Cardiac fibroblast (primary cell): ENCODE measurements around the gene ZNF236.

Experiments
- DNase-seq, 2 donors: peaks; one replicate each; pipeline versions ENCODE4 v3.0.0 to v3.0.0-alpha.2; 2010; ENCODE audit warnings: low read depth in 2 of 2
- H3K4me3 ChIP-seq, 2 donors: replicated peaks in 1 of 2; 1 replicate in 1 of 2; 2 replicates in 1 of 2; pipeline ENCODE4 v1.5.1; 2011; ENCODE audit warnings: low read depth in 2 of 2, low read length in 2 of 2, mild to moderate bottlenecking in 2 of 2, moderate library complexity in 1 of 2
- CTCF ChIP-seq: IDR thresholded peaks from one replicate; pipeline ENCODE4 v1.5.1; 2011; ENCODE audit warnings: low read depth, mild to moderate bottlenecking, low read length, inconsistent platforms

The ZNF236 gene

GRCh38 chr18:76980663-76981395 lies 158.5 kb downstream of the ZNF236 start:
- TF ChIP-seq CTCF = no peak
- no peak for DNase-seq
- H3K4me3 ChIP-seq = no peak overlapping the region

GRCh38 chr18:76981396-76981968 lies 159.1 kb downstream of the ZNF236 start:
- no peak for TF ChIP-seq CTCF

GRCh38 chr18:76982038-76982437 lies 159.7 kb downstream of the ZNF236 start:
- no peak overlapping the region for H3K4me3 ChIP-seq
- no peak for TF ChIP-seq CTCF
- DNase-seq = no peak

More at GRCh38 chr18:76981396-76981968, 159.1 kb downstream of the ZNF236 start:
- H3K4me3 ChIP-seq = no peak overlapping the region
- DNase-seq = no peak

GRCh38 chr18:76982841-76983583 lies 160.7 kb downstream of the ZNF236 start:
- H3K4me3 ChIP-seq = no peak overlapping the region
- peak; percentile 79 to 80 for DNase-seq
- TF ChIP-seq CTCF = peak; percentile 96

- no peak for DNase-seq
- TF ChIP-seq CTCF = no peak
- H3K4me3 ChIP-seq = no peak overlapping the region
Measured at GRCh38 chr18:76983613-76984051, 161.3 kb downstream of the ZNF236 start.

- no peak for DNase-seq
- no peak overlapping the region for H3K4me3 ChIP-seq
- no peak for TF ChIP-seq CTCF
Measured at GRCh38 chr18:76984193-76985155, 162.1 kb downstream of the ZNF236 start.
